ENCODE results near the gene SPPL3.
"Not testable (repeated sequence)": the region's sequence is repeated elsewhere in the genome, so short reads cannot be mapped to it uniquely, and the experiment has no call there.

Gene SPPL3

DNA sequence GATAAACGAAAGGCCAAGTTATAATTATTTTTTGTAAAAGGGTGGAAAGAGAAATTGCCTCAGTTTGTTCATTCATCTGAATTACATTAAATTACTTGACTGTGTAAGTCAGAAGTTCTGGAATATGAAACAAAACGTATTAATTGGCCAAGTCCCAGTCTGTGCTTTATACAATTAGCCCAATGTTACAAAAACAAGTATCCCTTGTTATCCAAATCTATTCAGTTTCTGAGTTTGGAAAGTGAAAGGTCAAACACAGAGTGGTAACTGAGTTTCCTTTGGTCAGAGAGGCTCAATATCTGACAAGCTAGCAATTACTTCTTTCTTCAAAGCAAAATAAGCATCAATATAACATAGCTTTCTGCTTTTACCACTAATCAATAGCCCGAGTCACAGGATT is 62.6 kb downstream of the SPPL3 start:
- DNase-seq = no peak

DNA sequence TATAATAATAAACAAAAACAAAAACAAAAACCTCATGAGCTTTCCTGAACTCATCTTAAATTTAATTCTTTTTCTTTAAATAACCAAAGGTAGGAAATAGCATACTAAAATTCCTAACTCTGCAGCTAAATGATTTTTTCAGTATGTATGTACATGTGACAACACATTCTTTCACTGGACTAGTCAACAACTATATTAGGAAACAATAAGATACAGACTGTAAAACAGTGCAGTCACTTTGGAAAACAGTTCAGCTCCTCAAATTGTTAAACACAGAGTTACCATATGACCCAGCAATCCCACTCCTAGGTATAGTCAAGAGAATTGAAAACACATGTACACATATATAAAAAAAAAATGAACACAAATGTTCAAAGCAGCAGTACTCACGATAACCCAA is 64.7 kb downstream of the SPPL3 start:
- no peak for DNase-seq

DNA sequence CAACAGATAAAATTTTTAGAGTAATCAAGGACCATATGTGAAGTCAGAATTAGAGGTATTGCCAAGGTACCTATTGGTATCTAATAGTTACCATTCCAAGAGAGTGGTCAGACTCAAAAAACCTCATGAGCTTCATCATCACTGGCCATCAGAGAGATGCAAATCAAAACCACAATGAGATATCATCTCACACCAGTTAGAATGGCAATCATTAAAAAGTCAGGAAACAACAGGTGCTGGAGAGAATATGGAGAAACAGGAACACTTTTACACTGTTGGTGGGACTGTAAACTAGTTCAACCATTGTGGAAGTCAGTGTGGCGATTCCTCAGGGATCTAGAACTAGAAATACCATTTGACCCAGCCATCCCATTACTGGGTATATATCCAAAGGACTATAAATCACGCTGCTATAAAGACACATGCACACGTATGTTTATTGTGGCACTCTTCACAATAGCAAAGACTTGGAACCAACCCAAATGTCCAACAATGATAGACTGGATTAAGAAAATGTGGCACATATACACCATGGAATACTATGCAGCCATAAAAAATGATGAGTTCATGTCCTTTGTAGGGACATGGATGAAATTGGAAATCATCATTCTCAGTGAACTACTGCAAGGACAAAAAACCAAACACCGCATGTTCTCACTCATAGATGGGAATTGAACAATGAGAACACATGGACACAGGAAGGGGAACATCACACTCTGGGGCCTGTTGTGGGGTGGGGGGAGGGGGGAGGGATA is 65.4 kb downstream of the SPPL3 start:
- not testable (repeated sequence) for DNase-seq

DNA sequence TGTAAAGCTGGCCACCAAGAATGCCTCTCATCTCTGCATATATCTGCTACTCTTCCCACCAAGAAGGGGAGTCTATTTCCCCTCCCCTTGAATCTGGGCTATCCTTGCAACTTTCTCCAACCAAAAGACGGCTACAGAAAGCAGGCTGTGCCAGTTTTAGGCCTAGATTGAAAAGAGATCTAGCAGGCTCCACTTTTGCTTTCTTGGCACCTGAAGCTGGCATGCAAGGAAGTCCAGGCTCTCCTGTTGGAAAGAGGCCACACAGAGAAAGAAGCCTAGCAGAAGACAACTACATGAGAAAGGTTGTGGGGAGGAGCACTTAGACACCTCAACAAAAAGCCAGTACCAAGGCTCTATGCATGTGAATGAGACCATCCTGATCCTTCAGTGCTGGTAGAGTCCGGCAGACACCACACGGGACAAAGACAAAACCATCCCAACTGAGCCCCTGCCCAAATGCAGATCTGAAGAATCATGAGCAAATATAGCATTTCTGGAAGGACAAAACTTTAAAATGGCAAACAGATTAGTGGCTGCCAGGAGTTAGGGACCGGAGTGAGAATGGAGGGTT is 68.0 kb downstream of the SPPL3 start:
- DNase-seq = peak; percentile 49

DNA sequence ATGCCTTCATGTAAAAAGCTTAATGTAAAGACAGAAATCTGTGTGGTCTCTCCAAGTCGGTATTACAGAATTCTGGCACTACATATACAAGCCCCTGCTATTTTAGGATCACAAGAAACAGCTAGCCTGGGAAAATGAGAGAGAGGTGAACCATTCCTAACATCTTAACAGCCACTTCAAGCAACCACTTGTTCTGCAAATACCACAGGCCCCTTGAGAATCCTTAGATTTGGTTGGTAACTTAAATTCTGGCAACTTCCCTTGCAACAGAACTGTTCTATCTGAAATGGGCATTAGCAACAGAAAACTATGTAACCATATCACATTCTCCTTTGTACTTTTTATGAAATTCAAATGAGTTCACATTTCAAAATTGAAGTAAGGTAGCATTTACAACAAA is 68.5 kb downstream of the SPPL3 start:
- no peak for DNase-seq

DNA sequence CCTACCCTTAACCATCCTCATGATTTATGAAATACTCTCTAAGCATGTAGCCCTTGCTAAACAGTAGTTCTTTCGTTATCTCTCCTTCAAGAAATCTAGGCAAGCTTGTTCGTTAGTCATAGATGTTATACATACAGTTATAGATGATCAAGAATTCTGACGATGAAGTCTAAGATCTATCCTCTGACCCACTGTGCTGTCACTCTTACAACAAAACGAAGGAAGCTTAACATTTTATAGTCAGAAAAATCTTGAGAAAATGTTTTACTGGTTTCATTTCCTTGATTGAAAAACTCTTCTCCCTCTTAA is 68.9 kb downstream of the SPPL3 start:
- DNase-seq = no peak

DNA sequence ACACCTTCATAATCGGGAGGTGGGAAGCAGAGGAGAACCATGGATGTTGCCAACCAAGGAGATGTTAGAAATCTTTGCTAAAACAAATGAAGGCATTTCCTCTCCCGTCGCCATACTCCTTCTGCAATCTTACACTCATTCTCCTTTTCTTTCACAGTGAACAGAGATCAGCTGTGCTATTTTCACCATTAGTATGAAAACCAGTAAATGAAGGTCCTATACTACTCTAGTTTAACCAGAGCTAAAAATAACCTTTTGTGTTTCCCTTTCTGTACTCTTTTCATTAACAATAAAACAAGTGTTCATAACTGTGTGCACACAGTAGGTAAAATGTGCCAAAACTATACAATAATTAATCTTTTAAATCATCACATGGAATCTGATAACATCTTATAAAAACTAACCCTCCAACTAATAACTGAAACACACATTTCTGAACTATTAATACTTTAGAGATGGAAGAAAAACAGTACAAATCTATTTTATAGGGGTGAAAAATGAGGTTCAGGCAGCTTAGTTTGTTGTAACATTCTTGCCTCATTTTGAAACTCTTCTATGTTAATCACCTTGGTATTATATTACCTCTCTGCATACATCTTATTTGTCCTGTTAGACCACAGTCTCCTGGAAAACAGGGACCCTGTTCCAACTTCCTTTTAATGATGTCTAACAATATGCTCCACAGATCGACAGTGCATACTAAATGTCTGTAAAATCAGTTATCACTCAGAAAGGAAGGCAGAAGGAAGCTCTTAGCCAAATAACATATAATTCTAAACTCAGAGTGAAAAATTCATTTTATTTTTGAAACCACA is 69.5 kb downstream of the SPPL3 start:
- DNase-seq = no peak

DNA sequence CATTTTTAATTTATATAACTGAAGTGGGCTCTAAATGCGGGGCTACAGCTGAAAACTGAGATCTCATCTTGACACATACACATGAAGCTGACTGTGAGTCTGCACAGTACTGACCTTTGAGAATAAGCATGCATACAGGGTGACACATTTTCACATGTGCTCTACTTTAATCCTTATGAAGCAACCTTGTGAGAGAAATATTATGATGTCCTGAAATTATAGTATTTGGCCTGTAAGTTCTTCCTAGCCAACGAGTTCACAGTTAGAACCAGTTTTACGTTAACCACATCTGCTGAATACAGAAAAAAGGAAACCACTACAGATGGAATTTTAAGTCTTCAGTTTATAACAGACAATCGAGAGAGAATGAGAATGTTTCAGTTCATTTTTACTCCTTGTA is 70.3 kb downstream of the SPPL3 start:
- DNase-seq = no peak

DNA sequence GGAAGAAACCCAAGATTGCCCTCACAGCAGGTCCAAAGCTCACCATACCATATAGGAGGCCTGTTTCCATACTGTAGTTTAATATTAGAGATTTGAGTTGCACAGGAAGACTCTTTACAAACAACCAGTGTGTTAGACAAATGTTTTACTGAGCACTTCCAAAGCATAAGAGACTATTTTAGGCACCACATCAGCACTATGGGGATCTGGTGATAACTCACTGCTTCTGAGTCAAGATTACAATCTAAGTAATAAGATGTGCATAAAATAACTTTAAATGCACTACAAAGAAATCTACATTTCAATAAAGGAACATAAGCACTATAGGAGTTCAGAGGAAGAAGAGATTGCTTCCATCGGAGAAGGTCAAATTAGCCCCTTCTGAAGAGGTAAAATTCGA is 71.4 kb downstream of the SPPL3 start:
- no peak for DNase-seq

DNA sequence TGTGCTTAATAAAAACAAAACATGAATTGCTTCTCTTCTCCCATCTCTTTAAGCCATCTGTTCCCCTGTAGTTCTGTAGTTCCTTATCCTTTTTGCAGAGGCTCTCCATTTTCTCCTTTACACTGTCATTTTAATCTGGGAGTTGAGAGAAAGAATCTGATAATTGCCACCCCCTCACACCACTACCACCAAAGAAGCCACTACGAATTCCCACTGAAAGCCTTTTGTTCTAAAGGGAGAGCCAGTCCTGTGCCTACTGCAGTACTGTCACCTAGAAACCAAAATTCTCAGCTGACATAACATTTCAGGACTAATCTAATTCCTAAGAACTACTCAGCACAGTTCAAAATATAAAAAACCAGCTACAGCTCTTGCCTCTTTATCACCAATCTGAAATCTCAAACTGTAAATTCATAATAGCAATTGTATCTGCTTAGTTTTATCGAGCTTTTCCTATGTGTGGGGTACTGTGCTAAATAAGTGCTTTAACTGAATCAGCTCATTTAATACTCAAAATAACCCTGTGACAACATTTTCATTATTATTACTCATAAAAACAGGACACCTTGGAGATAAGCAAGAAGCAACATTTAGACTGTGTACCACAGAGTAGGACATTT is 72.4 kb downstream of the SPPL3 start:
- no peak for DNase-seq

DNA sequence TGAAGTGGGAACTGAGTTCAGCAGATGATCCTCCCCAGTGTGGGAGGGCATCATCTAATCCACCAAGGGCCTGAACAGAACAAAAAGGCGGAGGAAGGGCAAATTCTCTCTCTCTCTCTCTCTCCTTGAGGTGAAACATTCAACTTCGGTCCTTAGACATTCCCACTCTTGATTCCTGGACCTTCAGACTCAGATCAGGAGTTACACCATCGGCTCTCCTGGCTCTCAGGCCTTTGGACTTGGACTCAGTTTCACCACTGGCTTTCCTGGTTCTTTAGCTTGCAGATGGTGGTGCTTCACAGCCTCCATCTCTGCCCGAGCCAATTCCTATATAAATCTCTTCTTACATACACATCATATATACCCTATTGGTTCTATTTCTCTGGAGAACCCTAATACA is 73.2 kb downstream of the SPPL3 start:
- no peak for DNase-seq

DNA sequence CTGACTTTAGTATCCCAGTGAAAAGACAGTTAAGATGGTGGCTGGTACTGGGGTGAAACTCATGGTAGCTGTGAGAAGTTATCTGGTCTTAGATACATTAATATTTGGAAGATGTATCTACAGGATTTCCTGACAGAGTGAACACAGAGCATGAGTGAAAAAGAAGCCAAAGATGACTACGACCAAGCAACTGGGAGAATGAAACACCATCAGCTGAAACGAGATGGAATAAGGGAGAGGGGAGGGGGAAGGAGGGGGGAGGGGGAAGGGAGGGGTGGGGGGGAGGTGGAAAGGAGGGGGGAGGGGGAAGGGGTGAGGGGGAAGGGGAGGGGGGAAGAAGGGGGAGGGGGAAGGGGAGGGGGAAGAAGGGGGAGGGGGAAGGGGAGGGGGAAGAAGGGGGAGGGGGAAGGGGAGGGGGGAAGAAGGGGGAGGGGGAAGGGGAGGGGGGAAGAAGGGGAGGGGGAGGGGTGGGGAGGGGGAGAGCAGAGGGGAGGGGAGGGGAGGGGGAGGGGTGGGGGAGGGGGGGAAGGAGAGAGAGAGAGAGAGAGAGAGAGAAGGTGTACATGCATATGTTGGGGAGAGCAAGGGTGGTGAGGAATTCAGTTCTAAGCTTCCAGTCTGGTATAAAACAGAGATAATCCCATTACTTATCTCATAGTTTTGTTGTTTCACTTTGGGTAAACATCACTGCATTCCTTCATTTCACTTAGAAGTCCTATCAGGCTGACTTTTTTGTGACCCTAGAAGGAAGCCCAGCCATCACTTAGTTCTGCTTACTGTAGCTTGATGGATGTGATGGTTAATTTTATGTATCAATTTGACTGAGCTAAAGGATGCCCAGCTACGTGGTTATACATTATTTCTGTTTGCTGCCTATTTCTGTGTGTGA is 73.9 kb downstream of the SPPL3 start:
- no peak for DNase-seq

DNA sequence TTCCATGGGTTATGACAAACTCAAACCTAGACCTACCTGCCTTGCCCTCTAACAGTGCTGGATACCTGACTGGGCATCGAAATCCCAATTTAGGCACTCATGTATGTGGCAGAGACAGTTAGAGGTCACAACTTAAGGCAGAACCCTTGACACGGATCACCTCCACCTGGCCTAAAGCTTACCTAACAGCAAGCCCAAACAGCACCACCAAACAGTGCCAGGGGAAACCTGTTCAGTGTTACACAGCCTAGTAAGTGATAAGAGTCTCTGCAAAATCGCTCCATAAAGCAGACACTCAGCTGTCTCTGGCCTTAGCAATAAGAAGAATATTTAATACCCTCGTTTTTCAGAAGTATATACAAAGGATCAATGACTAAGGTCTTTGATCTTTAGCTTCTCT is 77.8 kb downstream of the SPPL3 start:
- no peak for DNase-seq

DNA sequence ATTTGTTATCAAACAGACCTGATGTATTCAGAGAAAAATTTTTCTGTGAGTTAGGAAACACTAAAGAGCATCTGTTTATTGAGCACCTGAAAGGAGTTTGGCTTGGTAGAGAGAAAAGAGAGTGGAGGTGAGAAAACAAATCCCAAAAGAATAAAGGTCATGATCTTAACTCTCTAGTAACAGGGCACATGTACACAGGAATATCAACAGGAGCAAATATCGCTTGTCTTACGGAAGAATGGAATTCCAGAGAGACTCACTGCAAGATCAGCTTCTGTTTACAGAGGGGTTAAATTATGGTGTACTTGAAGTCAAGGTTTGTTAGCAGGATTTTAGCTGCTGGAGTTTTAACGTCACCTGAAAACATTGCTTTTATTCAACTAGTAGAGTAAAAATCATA is 78.8 kb downstream of the SPPL3 start:
- DNase-seq = no peak

DNA sequence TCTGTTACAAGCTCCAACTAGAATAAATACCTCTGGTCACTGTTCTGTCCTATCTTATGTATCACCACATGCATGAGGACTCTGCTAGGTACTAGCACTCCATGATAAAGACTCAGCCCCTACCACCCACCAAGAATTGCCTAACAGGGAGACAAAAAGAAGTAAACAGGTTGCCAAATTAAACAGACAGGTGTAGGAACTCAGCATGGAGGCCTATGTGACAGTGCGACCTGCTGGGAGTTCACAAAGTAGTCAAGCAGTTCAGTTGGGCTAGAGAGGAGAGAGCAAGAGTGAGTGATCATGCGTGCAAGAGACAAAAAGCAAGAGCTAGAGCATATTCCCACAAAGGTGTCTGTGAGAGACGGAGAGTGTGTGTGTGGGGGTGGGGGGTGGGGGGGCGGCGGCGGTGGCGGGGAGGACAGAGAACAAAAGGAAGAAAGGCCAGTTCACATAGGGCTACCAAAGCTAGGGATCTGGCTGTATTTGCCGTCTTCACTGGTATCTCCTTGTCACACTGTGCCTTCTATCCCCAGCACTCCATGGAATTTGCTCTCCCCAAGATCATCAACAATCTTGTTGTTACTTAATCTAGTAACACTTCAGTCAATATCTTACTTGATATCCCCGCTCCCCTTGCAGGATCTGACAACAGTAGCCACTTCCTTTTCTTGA is 81.2 kb downstream of the SPPL3 start:
- DNase-seq = peak; percentile 62

DNA sequence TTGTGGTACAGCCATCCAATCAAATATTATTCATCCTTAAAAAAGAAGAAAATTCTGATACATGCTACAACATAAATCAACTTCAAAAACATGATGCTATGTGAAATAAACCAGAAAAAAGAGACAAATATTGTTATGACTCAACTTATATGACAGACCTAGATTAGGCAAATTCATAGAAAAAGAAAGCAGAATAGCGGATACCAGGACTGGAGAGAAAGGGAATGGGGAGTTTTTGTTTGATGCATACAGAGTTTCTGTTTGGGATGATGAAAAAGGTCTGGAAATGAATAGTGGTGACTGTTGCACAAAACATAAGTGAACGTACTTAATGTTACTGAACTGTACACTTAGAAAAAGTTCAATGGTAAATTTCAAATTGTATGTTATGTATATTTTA is 82.3 kb downstream of the SPPL3 start:
- DNase-seq = no peak

DNA sequence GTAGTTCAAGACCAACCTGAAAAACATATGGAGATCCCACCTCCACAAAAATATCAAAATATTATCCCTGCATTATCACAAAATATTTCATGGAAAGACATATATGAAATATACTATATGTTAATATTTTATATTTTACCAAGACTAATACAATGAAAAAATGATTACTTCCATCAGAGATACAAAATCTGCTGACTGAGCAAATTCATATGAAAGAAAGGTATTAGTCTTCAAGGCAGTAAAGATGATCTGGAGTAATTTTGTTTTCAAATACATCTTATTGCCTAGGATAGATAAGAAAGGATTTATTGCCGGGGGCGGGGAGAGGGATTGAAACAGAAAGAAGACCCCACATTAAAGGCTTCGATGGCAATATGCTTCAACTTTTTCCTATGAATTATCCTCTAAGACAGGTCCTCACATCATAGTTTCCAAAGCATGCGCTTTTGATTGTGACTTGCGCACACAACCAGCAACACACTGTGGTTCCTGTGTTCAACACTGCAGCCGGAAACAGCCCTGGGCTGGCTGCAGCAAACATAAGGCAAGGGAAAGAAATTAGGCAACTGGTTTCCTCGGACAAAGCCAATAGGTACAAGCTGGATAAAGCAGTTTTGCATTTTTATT is 83.2 kb downstream of the SPPL3 start:
- no peak for DNase-seq

DNA sequence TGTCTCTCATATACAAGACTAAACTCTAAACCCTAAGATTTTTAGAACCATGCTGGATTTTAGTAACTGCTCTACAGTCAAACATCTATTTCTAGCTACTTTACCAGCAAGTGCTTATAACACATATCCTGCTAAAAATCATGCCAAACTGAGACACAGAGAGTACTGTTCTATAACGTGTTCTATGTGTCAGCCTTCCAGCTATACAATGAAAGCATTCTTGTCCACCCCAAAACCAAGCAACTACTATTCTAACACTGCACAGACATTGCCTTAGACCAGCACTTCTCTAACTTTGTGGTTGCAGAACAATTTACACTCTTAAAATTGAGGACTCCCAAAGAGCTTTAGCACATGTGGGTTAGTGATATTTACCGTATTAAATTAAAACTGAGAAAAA is 85.7 kb downstream of the SPPL3 start:
- peak; percentile 71 for DNase-seq

DNA sequence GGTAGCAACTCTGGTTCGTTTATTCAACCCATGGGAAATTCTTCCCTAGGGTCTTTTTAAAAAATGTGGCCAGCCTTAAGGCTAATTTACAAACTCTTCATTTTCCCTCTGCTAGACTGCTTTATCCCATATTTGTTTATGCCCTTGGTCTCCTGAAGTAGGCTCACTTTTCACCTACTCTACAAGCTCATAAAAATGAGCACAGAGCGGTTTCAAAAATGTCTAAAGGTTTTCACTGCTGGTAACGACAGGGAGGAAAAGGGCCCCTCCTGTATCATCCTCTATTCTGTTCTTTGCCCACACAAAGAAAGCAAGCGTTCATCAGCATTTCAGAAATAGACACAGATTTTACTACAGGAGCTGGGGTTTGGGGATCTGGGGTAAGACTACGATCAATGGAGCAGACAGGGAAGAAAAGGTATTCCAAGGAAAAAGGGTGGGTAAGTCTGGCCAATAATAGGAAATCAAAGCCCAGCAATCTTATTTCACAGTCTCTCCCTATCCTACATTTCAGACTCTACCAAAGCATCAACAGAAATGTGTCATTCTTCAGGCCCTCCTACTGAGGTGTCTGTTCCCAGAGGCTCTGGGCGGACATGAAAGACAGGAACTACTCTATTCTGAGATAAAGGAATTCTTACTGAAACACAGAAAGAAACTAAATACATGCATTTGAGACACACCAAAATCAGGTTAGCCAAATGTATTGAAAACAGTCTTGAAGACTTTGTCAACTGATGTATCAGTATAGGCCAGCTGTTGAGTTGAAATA is 86.4 kb downstream of the SPPL3 start:
- DNase-seq = peak; percentile 83

DNA sequence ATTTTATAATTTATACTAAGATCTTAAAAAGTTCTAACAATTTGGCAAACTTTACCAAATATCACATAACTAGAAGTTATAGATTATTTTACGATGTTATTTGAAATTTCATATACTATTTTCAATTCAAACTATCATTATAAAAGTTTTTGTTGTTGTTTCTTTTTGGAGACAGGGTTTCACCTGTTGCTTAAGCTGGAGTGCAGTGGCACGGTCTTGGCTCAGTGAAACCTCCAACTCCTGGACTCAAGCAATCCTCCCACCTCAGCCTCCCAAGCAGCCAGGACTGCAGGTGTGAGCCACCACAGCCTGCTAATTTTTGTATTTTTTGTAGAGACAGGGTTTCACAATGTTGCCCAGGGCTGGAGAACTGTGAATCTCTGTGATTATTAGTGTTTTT is 87.8 kb downstream of the SPPL3 start:
- DNase-seq = no peak

DNA sequence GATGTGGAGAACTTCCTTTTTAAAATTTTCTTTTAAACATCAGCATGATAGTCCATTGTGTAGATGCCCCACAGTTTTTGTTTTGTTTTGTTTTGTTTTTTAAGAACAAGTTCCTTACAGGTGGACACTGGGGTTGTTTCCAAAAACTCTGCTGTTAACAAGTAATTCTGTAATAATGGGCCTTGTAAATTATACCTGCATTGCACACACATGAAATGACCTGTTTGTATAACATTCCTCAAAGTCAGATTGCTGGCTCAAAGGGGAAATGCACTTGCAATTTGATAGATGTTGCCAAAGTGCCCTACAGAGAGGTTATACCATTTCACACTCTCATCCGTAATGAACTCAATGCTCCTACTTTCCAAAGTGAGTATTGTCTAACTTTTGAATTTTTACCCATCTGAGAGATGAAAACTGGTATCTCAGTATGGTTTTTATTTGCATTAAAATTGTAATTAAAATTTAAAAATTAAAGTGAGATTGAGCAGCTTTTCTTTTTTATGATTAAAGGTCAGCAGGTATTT is 89.2 kb downstream of the SPPL3 start:
- DNase-seq = no peak
